ENCODE measurements around the gene EMC1.

DNA sequence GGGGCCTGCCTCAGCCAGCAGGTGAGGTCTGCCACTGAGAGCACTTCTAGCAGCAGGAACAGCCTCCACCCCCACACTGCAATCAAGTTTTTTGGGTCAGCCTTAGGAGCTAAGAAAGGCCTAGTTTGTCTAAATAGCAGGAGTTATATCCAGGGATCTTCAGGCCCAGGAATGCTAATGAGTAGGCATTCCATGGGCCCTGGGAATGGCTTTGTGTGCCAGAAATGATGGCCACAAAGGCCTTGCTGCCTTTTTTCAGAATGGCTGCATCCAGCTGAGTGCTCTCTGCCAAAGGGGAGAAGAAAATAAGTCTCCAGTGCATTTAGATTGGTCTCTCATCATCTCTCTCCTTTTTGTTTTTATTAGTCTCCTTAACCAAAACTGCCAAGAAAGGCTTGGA lies 3.1 kb upstream of the EMC1 start:
- TF ChIP-seq, protein P1, sequence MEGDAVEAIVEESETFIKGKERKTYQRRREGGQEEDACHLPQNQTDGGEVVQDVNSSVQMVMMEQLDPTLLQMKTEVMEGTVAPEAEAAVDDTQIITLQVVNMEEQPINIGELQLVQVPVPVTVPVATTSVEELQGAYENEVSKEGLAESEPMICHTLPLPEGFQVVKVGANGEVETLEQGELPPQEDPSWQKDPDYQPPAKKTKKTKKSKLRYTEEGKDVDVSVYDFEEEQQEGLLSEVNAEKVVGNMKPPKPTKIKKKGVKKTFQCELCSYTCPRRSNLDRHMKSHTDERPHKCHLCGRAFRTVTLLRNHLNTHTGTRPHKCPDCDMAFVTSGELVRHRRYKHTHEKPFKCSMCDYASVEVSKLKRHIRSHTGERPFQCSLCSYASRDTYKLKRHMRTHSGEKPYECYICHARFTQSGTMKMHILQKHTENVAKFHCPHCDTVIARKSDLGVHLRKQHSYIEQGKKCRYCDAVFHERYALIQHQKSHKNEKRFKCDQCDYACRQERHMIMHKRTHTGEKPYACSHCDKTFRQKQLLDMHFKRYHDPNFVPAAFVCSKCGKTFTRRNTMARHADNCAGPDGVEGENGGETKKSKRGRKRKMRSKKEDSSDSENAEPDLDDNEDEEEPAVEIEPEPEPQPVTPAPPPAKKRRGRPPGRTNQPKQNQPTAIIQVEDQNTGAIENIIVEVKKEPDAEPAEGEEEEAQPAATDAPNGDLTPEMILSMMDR (IDR thresholded peaks at IDR 0.05): no peak
- no peak for TF ChIP-seq EZH2 (IDR thresholded peaks at IDR 0.05; ENCODE audit: borderline replicate concordance, insufficient read depth, low read depth, low read length, poor library complexity, severe bottlenecking)

All from B cell (primary cell).